A549 (cell line): Measurements from ENCODE around the gene HSF2BP. TPM values are rescaled to one million over a fixed set of nuclear protein-coding genes. Genes with fewer than 3 reads are reported as not detected.
"Not testable (repeated sequence)": the region's sequence is repeated elsewhere in the genome, so short reads cannot be mapped to it uniquely, and the experiment has no call there.

Experiments
- ATAC-seq, 2 experiments: fragments of 200-7000 bp in 1 of 2; fragments of >200 bp in 1 of 2; cut with Nextera tagmentation in 1 of 2; cut with Tn5 transposase in 1 of 2; 3 replicates each; pipeline versions ENCODE4 v1.8.0 to v1.9.1; 2018 to 2020; ENCODE audit warnings: mild to moderate bottlenecking in 1 of 2, moderate library complexity in 1 of 2
- CTCF ChIA-PET: fragments of 300-600 bp; sonication (Branson Sonifier 250); formaldehyde crosslinking; extraction: SDS; loops from one replicate; lab custom pipeline; 2021; ENCODE audit warnings: antibody characterized with exemption, inconsistent platforms; lab: Yijun Ruan, JAX
- POLR2A ChIA-PET: fragments of 350-600 bp; formaldehyde crosslinking; extraction: SDS; loops from one replicate; lab custom pipeline; 2021; ENCODE audit warnings: antibody characterized with exemption, inconsistent platforms; lab: Yijun Ruan, JAX
- DNase-seq, 2 experiments: peaks; one replicate each; pipeline versions ENCODE4 v3.0.0 to v3.0.0-alpha.2; 2011 to 2016; ENCODE audit warnings: low read depth in 1 of 2, low spot score in 1 of 2
- FAIRE-seq: peaks from 2 replicates; lab custom pipeline; 2011; peaks lifted over from hg19 to GRCh38; lab: Jason Lieb, UNC
- H3K27ac ChIP-seq, 2 experiments: fragments of >200 bp; sonication (Bioruptor Twin); formaldehyde crosslinking; 3 replicates each; pipeline ENCODE4 v1.5.1; 2016 to 2017
- H3K4me1 ChIP-seq: fragments of >200 bp; sonication (Bioruptor Twin); formaldehyde crosslinking; 3 replicates; pipeline ENCODE4 v1.6.1; 2016
- H3K4me2 ChIP-seq: fragments of >200 bp; sonication (Bioruptor Twin); formaldehyde crosslinking; 3 replicates; pipeline ENCODE4 v1.6.1; 2016
- H3K4me3 ChIP-seq: fragments of >200 bp; sonication (Bioruptor Twin); formaldehyde crosslinking; 3 replicates; pipeline ENCODE4 v1.5.1; 2016
- H3K9me3 ChIP-seq: fragments of >200 bp; sonication (Bioruptor Twin); formaldehyde crosslinking; 3 replicates; pipeline ENCODE4 v1.6.1; 2016
- BHLHE40 ChIP-seq: IDR thresholded peaks from 2 replicates; pipeline ENCODE4 v1.6.1; 2012; ENCODE audit warnings: low read depth, low read length, inconsistent platforms
- CBX8 ChIP-seq: fragments of 200-600 bp; sonication (generic); IDR thresholded peaks from 2 replicates; pipeline ENCODE4 v1.6.1; 2016
- EHF ChIP-seq: fragments of 250-450 bp; sonication (Bioruptor Pico); IDR thresholded peaks from 2 replicates; pipeline ENCODE4 v1.5.0; 2020; ENCODE audit warnings: mild to moderate bottlenecking
- EP300 ChIP-seq, 2 experiments: fragments of >200 bp; sonication (Bioruptor Twin); formaldehyde crosslinking; IDR thresholded peaks; 2 replicates in 1 of 2; 3 replicates in 1 of 2; pipeline ENCODE4 v1.6.1; 2016 to 2017
- FOSB ChIP-seq: fragments of 250-450 bp; sonication (Bioruptor Pico); IDR thresholded peaks from 2 replicates; pipeline ENCODE4 v1.5.0; 2020; ENCODE audit warnings: mild to moderate bottlenecking, moderate library complexity
- FOSL2 ChIP-seq, 2 experiments: fragments of 450-650 bp in 1 of 2; fragments of >200 bp in 1 of 2; sonication (Bioruptor Twin) in 1 of 2; formaldehyde crosslinking; IDR thresholded peaks; 2 replicates each; pipeline versions ENCODE4 v1.5.0 to v1.6.1; 2016 to 2020; ENCODE audit warnings: mild to moderate bottlenecking in 1 of 2, moderate library complexity in 1 of 2
- GATA3 ChIP-seq: IDR thresholded peaks from 2 replicates; pipeline ENCODE4 v1.6.1; 2012; ENCODE audit warnings: borderline replicate concordance
- HOXA7 ChIP-seq: fragments of 250-450 bp; sonication (Bioruptor Pico); IDR thresholded peaks from 2 replicates; pipeline ENCODE4 v1.5.0; 2020; ENCODE audit warnings: mild to moderate bottlenecking, moderate library complexity
- JUNB ChIP-seq: fragments of >200 bp; sonication (Bioruptor Twin); formaldehyde crosslinking; IDR thresholded peaks from 2 replicates; pipeline ENCODE4 v1.6.1; 2016
- KDM1A ChIP-seq: fragments of 200-600 bp; sonication (generic); IDR thresholded peaks from 2 replicates; pipeline ENCODE4 v1.6.1; 2016; ENCODE audit warnings: low read depth, mild to moderate bottlenecking
- KDM5A ChIP-seq: fragments of 200-600 bp; sonication (generic); IDR thresholded peaks from 2 replicates; pipeline ENCODE4 v1.6.1; 2016; ENCODE audit warnings: antibody characterized with exemption, mild to moderate bottlenecking
- MAFK ChIP-seq: fragments of 450-650 bp; IDR thresholded peaks from 2 replicates; pipeline ENCODE4 v1.6.1; 2014; ENCODE audit not compliant: partially characterized antibody
- MYC ChIP-seq: IDR thresholded peaks from 2 replicates; pipeline ENCODE4 v1.6.1; 2012; ENCODE audit warnings: mild to moderate bottlenecking, inconsistent platforms, low read length, improper control_type of control experiment, borderline replicate concordance
- NFE2L2 ChIP-seq: fragments of 150-350 bp; conservative IDR thresholded peaks from 2 replicates; pipeline ENCODE4 v1.6.1; 2014; ENCODE audit warnings: low read length
- NPAS2 ChIP-seq: fragments of 250-450 bp; sonication (Bioruptor Pico); IDR thresholded peaks from 2 replicates; pipeline ENCODE4 v1.8.0; 2022; ENCODE audit warnings: mild to moderate bottlenecking, moderate library complexity, borderline replicate concordance
- NR3C1 ChIP-seq: fragments of >200 bp; sonication (Bioruptor Twin); formaldehyde crosslinking; IDR thresholded peaks from 3 replicates; pipeline ENCODE4 v1.6.1; 2017
- POLR2AphosphoS2 ChIP-seq: conservative IDR thresholded peaks from 2 replicates; pipeline ENCODE4 v1.6.1; 2012; ENCODE audit warnings: low read length, improper control_type of control experiment, inconsistent platforms
- RNF2 ChIP-seq: fragments of 200-600 bp; sonication (generic); IDR thresholded peaks from 2 replicates; pipeline ENCODE4 v1.6.1; 2016; ENCODE audit warnings: low read depth, mild to moderate bottlenecking, antibody characterized with exemption, moderate library complexity, borderline replicate concordance
- SMC3 ChIP-seq: fragments of >200 bp; sonication (Bioruptor Twin); formaldehyde crosslinking; IDR thresholded peaks from 3 replicates; pipeline ENCODE4 v1.6.1; 2018; ENCODE audit warnings: inconsistent platforms
- TFCP2L1 ChIP-seq: fragments of 250-450 bp; sonication (Bioruptor Pico); IDR thresholded peaks from 2 replicates; pipeline ENCODE4 v1.5.0; 2021; ENCODE audit warnings: mild to moderate bottlenecking
- TP53 ChIP-seq: fragments of 250-450 bp; sonication (Bioruptor Pico); IDR thresholded peaks from 2 replicates; pipeline ENCODE4 v1.5.0; 2021; ENCODE audit warnings: mild to moderate bottlenecking, moderate library complexity
- ZSCAN20 ChIP-seq: fragments of 250-450 bp; sonication (Bioruptor Pico); IDR thresholded peaks from 2 replicates; pipeline ENCODE4 v1.8.0; 2022; ENCODE audit warnings: mild to moderate bottlenecking, moderate library complexity
- WGBS: methylation state at CpG from one replicate; pipeline ENCODE4 v1.1.6; 2017; ENCODE audit errors: missing lambda C conversion rate; 5-methylcytosine and 5-hydroxymethylcytosine counted together
- polyA plus RNA-seq, 4 experiments: library from polyadenylated mRNA; depleted of rRNA in 3 of 4; stranded (reverse); fragments of >200 nt; fragmentation: RNase III in 1 of 4; extraction: RNeasy Plus Mini Kit Qiagen cat#74134 plus additional on column Dnase treatment in 1 of 4; gene quantifications; 2 replicates in 3 of 4; 3 replicates in 1 of 4; pipeline ENCODE4 v1.2.3, GENCODE V29; 2011 to 2017
- TF ChIP-seq, protein P1 (sequence below): fragments of 450-650 bp; IDR thresholded peaks from 2 replicates; pipeline ENCODE4 v1.6.1; 2014; ENCODE audit warnings: antibody characterized with exemption
- TF ChIP-seq, protein P2 (sequence below): fragments of >200 bp; sonication (Bioruptor Twin); formaldehyde crosslinking; IDR thresholded peaks from 3 replicates; pipeline ENCODE4 v1.5.1; 2016
- TF ChIP-seq, protein P3 (sequence below): fragments of 250-450 bp; sonication (Bioruptor Pico); IDR thresholded peaks from 2 replicates; pipeline ENCODE4 v1.5.0; 2021; ENCODE audit warnings: mild to moderate bottlenecking, moderate library complexity, borderline replicate concordance

Gene HSF2BP
- polyA plus RNA-seq, 2 of the 4 experiments (the other 2 are of a cell fraction): 1.7 to 3.1 TPM

DNA sequence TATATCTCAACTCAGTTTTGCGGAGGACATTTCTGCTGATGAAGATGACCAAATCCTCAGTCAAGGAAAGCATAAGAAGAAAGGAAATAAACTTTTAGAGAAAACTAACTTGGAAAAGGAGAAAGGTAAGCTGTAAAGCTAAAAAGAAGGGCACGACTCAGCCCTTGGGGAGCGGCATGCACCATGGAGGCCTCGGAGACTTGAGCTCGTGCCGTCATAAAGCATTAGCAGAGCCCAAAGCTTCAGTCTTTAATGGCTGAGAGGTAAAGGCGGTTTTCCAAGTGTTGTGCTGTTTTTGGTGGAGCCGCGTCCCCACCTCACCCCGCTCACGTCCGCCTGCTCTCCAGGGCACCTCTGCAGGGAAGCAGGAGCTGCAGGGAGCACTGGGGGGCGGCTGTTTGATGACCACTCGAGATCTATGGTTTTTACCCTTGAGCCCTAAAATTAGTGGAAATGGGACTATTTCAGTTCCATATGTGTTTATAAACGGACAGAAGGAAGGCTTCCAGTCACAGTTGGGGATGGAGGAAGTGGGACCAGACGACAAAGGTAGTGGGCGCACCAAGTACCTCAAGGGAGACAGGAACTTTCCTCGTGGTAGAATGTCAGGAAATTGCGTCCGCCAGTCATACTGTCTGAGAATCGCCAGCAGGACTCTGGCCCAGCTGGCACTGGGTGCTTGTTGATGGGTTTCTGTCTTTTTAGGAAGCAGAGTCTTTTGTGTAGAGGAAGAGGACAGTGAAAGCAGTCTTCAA lies 27.7 kb upstream of the HSF2BP start (continued):
- TF ChIP-seq TP53: no peak
- no peak for TF ChIP-seq RNF2
- TF ChIP-seq ZSCAN20 (CRISPR knock-in tag): no peak
- no peak for TF ChIP-seq HOXA7
- TF ChIP-seq, protein P1, sequence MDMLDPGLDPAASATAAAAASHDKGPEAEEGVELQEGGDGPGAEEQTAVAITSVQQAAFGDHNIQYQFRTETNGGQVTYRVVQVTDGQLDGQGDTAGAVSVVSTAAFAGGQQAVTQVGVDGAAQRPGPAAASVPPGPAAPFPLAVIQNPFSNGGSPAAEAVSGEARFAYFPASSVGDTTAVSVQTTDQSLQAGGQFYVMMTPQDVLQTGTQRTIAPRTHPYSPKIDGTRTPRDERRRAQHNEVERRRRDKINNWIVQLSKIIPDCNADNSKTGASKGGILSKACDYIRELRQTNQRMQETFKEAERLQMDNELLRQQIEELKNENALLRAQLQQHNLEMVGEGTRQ: no peak
- no peak for TF ChIP-seq KDM1A

DNA sequence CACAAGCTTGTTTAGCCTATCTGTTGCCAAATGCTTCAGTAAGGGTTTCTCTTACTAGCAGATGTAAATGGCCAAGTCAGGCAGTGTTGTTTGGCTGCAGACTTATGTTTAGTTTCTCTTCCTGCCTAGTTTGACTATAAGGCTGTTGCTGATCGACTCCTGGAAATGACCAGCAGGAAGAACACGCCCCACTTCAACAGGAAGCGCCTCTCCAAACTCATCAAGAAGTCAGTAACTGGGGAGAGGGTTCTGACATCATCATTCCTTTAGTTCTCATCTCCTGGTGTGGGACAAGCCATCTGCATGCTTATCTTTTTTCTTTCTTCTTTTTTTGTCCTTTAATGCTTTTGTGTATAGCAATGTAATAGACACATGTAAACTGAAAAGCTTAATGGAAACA lies 25.1 kb upstream of the HSF2BP start:
- H3K4me1 ChIP-seq: no peaks in the 10 kb centered on the region
- CTCF ChIA-PET: no interaction called here
- no peak for DNase-seq
- H3K4me2 ChIP-seq: no peak overlapping the region
- 86% methylated on average over 3 of the region's 3 CpGs for WGBS
- POLR2A ChIA-PET: no interaction called here
- TF ChIP-seq EP300 (IDR thresholded peaks at IDR 0.05): no peak
- TF ChIP-seq, all 56 proteins: peak for 0
- no peak for ATAC-seq
- H3K27ac ChIP-seq: no peak overlapping the region
- no peaks in the 10 kb centered on the region for H3K9me3 ChIP-seq
- no peak for FAIRE-seq
- no peak overlapping the region for H3K4me3 ChIP-seq

DNA sequence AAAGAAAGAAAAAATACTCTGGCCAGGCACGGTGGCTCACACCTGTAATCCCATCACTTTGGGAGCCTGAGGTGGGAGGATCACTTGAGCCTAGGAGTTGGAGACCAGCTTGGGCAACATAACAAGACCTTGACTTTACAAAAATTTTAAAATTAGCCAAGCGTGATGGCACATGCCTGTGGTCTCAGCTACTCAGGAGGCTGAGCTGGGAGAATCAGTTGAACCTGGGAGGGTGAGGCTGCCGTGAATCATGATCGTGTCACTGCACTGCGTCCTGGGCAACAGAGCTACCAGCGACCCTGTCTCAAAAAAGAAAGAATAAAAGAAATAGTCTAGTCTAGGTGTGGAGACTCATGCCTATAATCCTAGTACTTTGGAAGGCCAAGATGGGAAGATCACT lies 22.4 kb upstream of the HSF2BP start:
- ATAC-seq (no peak), DNase-seq (no peak), FAIRE-seq (no peak)
- Histone ChIP-seq H3K4me2 (no peak overlapping the region), H3K9me3 (no peaks in the 10 kb centered on the region), H3K4me3 (no peak overlapping the region), H3K27ac (no peak overlapping the region), H3K4me1 (no peaks in the 10 kb centered on the region)
- WGBS: 85% methylated on average over 6 of the region's 6 CpGs
- ChIA-PET POLR2A (no interaction called here), CTCF (no interaction called here)
- TF ChIP-seq SMC3 (no peak), GATA3 (no peak), HOXA7 (no peak), NR3C1 (no peak), TFCP2L1 (no peak)

DNA sequence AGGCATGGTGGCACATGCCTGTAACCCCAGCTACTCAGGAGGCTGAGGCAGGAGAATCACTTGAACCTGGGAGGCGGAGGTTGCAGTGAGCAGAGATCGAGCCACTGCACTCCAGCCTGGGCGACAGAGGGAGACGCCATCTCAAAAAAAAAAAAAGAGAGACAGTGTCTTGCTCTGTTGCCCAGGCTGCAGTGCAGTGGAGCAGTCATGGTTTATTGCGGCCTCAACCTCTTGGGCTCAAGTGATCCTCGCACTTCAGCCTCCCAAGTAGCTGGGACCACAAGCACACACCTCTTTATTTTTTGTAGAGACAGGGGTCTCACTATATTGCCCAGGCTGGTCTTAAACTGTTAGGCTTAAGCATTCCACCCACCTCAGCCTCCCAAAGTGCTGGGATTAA lies 21.1 kb upstream of the HSF2BP start:
- 98% methylated on average over 6 of the region's 6 CpGs for WGBS
- H3K4me1 ChIP-seq, FAIRE-seq, H3K4me2 ChIP-seq, CTCF ChIA-PET, DNase-seq, H3K27ac ChIP-seq, POLR2A ChIA-PET, H3K4me3 ChIP-seq, ATAC-seq, H3K9me3 ChIP-seq: not testable (repeated sequence)

DNA sequence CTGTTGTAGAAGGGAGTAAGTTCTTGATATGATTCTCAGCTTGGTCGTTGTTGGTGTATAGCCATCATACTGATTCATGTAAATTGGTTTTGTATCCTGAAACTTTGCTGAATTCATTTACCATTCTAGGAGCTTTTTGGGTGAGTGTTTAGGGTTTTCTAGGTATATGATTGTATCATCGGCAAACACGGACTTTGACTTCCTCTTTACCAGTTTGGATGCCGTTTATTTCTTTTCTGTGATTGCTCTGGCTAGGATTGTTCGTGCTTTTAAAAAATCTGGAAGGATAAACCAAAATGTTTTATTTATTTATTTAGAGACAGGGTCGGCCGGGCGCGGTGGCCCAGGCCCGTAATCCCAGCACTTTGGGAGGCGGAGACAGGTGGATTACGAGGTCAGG lies 20.7 kb upstream of the HSF2BP start:
- no peak for FAIRE-seq
- no peak for TF ChIP-seq FOSB
- no peak for TF ChIP-seq NFE2L2
- TF ChIP-seq FOSL2 (IDR thresholded peaks at IDR 0.05): no peak
- TF ChIP-seq FOSL2 (CRISPR knock-in tag; IDR thresholded peaks at IDR 0.05): no peak
- no peak for TF ChIP-seq CBX8
- TF ChIP-seq MYC: no peak
- TF ChIP-seq SMC3: no peak
- TF ChIP-seq GATA3: no peak
- no peak for TF ChIP-seq KDM5A
- TF ChIP-seq HOXA7: no peak
- TF ChIP-seq, protein P2, sequence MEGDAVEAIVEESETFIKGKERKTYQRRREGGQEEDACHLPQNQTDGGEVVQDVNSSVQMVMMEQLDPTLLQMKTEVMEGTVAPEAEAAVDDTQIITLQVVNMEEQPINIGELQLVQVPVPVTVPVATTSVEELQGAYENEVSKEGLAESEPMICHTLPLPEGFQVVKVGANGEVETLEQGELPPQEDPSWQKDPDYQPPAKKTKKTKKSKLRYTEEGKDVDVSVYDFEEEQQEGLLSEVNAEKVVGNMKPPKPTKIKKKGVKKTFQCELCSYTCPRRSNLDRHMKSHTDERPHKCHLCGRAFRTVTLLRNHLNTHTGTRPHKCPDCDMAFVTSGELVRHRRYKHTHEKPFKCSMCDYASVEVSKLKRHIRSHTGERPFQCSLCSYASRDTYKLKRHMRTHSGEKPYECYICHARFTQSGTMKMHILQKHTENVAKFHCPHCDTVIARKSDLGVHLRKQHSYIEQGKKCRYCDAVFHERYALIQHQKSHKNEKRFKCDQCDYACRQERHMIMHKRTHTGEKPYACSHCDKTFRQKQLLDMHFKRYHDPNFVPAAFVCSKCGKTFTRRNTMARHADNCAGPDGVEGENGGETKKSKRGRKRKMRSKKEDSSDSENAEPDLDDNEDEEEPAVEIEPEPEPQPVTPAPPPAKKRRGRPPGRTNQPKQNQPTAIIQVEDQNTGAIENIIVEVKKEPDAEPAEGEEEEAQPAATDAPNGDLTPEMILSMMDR: no peak
- no peak for TF ChIP-seq EP300 (IDR thresholded peaks at IDR 0.05)
- TF ChIP-seq JUNB: no peak
- TF ChIP-seq POLR2AphosphoS2: no peak
- no peak for TF ChIP-seq EHF (CRISPR knock-in tag)
- TF ChIP-seq MAFK: no peak
- TF ChIP-seq TFCP2L1: no peak
- TF ChIP-seq, protein P3, sequence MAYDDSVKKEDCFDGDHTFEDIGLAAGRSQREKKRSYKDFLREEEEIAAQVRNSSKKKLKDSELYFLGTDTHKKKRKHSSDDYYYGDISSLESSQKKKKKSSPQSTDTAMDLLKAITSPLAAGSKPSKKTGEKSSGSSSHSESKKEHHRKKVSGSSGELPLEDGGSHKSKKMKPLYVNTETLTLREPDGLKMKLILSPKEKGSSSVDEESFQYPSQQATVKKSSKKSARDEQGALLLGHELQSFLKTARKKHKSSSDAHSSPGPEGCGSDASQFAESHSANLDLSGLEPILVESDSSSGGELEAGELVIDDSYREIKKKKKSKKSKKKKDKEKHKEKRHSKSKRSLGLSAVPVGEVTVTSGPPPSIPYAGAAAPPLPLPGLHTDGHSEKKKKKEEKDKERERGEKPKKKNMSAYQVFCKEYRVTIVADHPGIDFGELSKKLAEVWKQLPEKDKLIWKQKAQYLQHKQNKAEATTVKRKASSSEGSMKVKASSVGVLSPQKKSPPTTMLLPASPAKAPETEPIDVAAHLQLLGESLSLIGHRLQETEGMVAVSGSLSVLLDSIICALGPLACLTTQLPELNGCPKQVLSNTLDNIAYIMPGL (CRISPR knock-in tag): no peak
- no peak for TF ChIP-seq NPAS2 (CRISPR knock-in tag)
- no peak for TF ChIP-seq BHLHE40
- WGBS: 92% methylated on average over 12 of the region's 12 CpGs

More for the DNA sequence above, 20.7 kb upstream of the HSF2BP start:
- H3K4me3 ChIP-seq: no peak overlapping the region
- no peak overlapping the region for H3K4me2 ChIP-seq
- CTCF ChIA-PET: no interaction called here
- no peaks in the 10 kb centered on the region for H3K4me1 ChIP-seq
- H3K27ac ChIP-seq: no peak overlapping the region
- no peaks in the 10 kb centered on the region for H3K9me3 ChIP-seq
- DNase-seq (no peak), ATAC-seq (no peak)
- POLR2A ChIA-PET: no interaction called here
